HCT116 (cell line): ENCODE results near the gene PIEZO2. TPM values are rescaled to one million over a fixed set of nuclear protein-coding genes. Genes with fewer than 3 reads are reported as not detected.

Experiments
- ATAC-seq: fragments of 200-7000 bp; cut with Tn5 transposase; 2 replicates; pipeline ENCODE4 v1.9.1; 2020; ENCODE audit warnings: mild to moderate bottlenecking, moderate library complexity
- BruUV-seq: library from RNA; stranded (reverse); fragments of 400-500 nt; replicated peaks from 2 replicates; lab custom pipeline; 2021; lab: Mats Ljungman, UMichigan
- CTCF ChIA-PET: fragments of 300-600 bp; sonication (Branson Sonifier 250); formaldehyde crosslinking; loops from one replicate; lab custom pipeline; 2021; ENCODE audit warnings: antibody characterized with exemption; lab: Charles Lee
- POLR2A ChIA-PET: fragments of 300-600, 350-600 bp; sonication (Branson Sonifier 250); formaldehyde crosslinking; loops from one replicate; lab custom pipeline; 2021; ENCODE audit warnings: antibody characterized with exemption; lab: Charles Lee
- RAD21 ChIA-PET, 2 experiments: fragments of 300-600 bp; sonication (Branson Sonifier 250); formaldehyde crosslinking; loops; one replicate each; lab custom pipeline; 2023; ENCODE audit warnings: low total read pairs in 2 of 2; ENCODE audit not compliant: uncharacterized antibody in 2 of 2, unreplicated experiment in 2 of 2, low non-redundant PET in 1 of 2; lab: Charles Lee
- DNase-seq: peaks from one replicate; pipeline ENCODE4 v3.0.0-alpha.2; 2010; ENCODE audit warnings: low read depth, low spot score
- H2AFZ ChIP-seq: fragments of 200-600 bp; shearing (Covaris generic), sonication (generic); 2 replicates; pipeline ENCODE4 v1.6.1; 2017; ENCODE audit warnings: low read depth, mixed run types, mixed read lengths, antibody characterized with exemption, low read length; ENCODE audit not compliant: poor library complexity, severe bottlenecking
- H3K27ac ChIP-seq: 2 replicates; pipeline ENCODE4 v1.5.1; 2012; ENCODE audit warnings: low read depth, low read length
- H3K27me3 ChIP-seq: fragments of 200-600 bp; sonication (generic); 2 replicates; pipeline ENCODE4 v1.6.1; 2016; ENCODE audit warnings: mixed run types, low read length, mixed read lengths; ENCODE audit not compliant: insufficient read depth
- H3K36me3 ChIP-seq, 2 experiments: fragments of 200-500 bp in 1 of 2; fragments of 200-600 bp in 1 of 2; sonication (Bioruptor generic) in 1 of 2; sonication (generic) in 1 of 2; 2 replicates each; pipeline versions ENCODE4 v1.5.1 to v1.6.1; 2014 to 2016; ENCODE audit warnings: low read length in 2 of 2, inconsistent platforms in 1 of 2, mixed read lengths in 1 of 2, mixed run types in 1 of 2; ENCODE audit not compliant: insufficient read depth in 2 of 2, control insufficient read depth in 1 of 2
- H3K4me1 ChIP-seq, 2 experiments: fragments of 200-600 bp in 1 of 2; sonication (generic) in 1 of 2; 2 replicates each; pipeline versions ENCODE4 v1.5.1 to v1.6.1; 2012 to 2017; ENCODE audit warnings: low read length in 2 of 2, inconsistent platforms in 1 of 2, mild to moderate bottlenecking in 1 of 2, mixed read lengths in 1 of 2, mixed run types in 1 of 2, moderate library complexity in 1 of 2; ENCODE audit not compliant: insufficient read depth in 2 of 2, control insufficient read depth in 1 of 2
- H3K4me2 ChIP-seq: fragments of 200-600 bp; sonication (generic); 2 replicates; pipeline ENCODE4 v1.6.1; 2017; ENCODE audit warnings: mixed run types, low read length, mixed read lengths
- H3K4me3 ChIP-seq, 2 experiments: fragments of 200-600 bp in 1 of 2; sonication (generic) in 1 of 2; replicated peaks in 1 of 2; 2 replicates each; pipeline ENCODE4 v1.5.1; 2011 to 2016; ENCODE audit warnings: low read length in 2 of 2, control low read depth in 1 of 2, low read depth in 1 of 2, mild to moderate bottlenecking in 1 of 2, mixed read lengths in 1 of 2, mixed run types in 1 of 2
- H3K79me2 ChIP-seq: fragments of 200-600 bp; sonication (generic); 2 replicates; pipeline ENCODE4 v1.6.1; 2017; ENCODE audit warnings: mild to moderate bottlenecking, mixed run types, low read length, moderate library complexity, mixed read lengths; ENCODE audit not compliant: insufficient read depth
- H3K9ac ChIP-seq: fragments of 200-600 bp; sonication (generic); 2 replicates; pipeline ENCODE4 v1.6.1; 2016; ENCODE audit warnings: low read length, mixed read lengths
- H3K9me2 ChIP-seq: fragments of 200-600 bp; sonication (generic), shearing (Covaris generic); 2 replicates; pipeline ENCODE4 v1.6.1; 2017; ENCODE audit warnings: mixed run types, mild to moderate bottlenecking, moderate library complexity; ENCODE audit not compliant: insufficient read depth
- H3K9me3 ChIP-seq, 2 experiments: fragments of 200-500 bp in 1 of 2; fragments of 200-600 bp in 1 of 2; sonication (Bioruptor generic) in 1 of 2; sonication (generic) in 1 of 2; 2 replicates each; pipeline ENCODE4 v1.6.1; 2014 to 2017; ENCODE audit warnings: low read length in 2 of 2, mixed read lengths in 2 of 2, inconsistent platforms in 1 of 2, low read depth in 1 of 2, mild to moderate bottlenecking in 1 of 2, mixed run types in 1 of 2, moderate library complexity in 1 of 2; ENCODE audit not compliant: control insufficient read depth in 1 of 2, insufficient read depth in 1 of 2
- H4K20me1 ChIP-seq: fragments of 200-600 bp; sonication (generic), shearing (Covaris generic); 2 replicates; pipeline ENCODE4 v1.6.1; 2017; ENCODE audit warnings: mixed run types, mild to moderate bottlenecking, moderate library complexity; ENCODE audit not compliant: insufficient read depth
- CEBPB ChIP-seq: IDR thresholded peaks from 2 replicates; pipeline ENCODE4 v1.6.1; 2012; ENCODE audit warnings: low read depth
- EGR1 ChIP-seq: IDR thresholded peaks from 2 replicates; pipeline ENCODE4 v1.6.1; 2012; ENCODE audit warnings: low read depth
- FOSL1 ChIP-seq: IDR thresholded peaks from 2 replicates; pipeline ENCODE4 v1.6.1; 2012; ENCODE audit warnings: low read depth
- SP1 ChIP-seq: IDR thresholded peaks from 2 replicates; pipeline ENCODE4 v1.6.1; 2012; ENCODE audit warnings: low read depth
- SRF ChIP-seq: IDR thresholded peaks from 2 replicates; pipeline ENCODE4 v1.6.1; 2012; ENCODE audit warnings: low read depth
- YY1 ChIP-seq: IDR thresholded peaks from 2 replicates; pipeline ENCODE4 v1.6.1; 2011; ENCODE audit warnings: low read length, low read depth, moderate library complexity, mild to moderate bottlenecking; ENCODE audit not compliant: insufficient replicate concordance; ENCODE audit errors: extremely low read depth
- intact Hi-C: fragments of 100-400 bp; cut with micrococcal nuclease; formaldehyde crosslinking; loops from 2 replicates; pipeline ENCODE4 v1.10.0; 2022
- total RNA-seq: library from RNA; stranded (reverse); gene quantifications from one replicate; pipeline ENCODE4 v1.2.1, GENCODE V29; 2021; ENCODE audit not compliant: unreplicated experiment
- TF ChIP-seq, protein P1 (sequence below): IDR thresholded peaks from 2 replicates; pipeline ENCODE4 v1.6.1; 2012; ENCODE audit warnings: low read depth
- TF ChIP-seq, protein P2 (sequence below): IDR thresholded peaks from 2 replicates; pipeline ENCODE4 v1.6.1; 2012

The PIEZO2 gene
- total RNA-seq, 1 experiment from 2014 or later = 0.34 TPM

DNA sequence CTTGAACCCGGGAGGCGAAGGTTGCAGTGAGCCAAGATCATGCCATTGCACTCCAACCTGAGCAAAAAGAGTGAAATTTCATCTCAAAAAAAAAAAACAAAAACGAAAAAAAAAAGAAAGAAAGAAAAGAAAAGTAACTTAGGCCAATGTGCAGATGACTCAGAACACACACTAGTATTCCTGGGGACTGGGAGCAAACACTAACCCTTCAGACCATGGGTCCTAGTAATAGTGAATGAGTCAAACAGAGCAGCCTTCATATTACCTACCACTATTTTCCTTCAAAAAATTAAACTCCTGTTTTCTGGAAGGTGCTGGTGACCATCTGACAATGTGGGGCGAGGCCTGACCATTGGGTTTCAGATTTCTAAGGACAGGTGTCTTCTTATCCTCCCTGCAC lies 253.4 kb downstream of the PIEZO2 start:
- H3K9ac ChIP-seq = no peak overlapping the region
- ChIA-PET POLR2A (no interaction called here), RAD21 (no interaction called here)
- no peak overlapping the region for H3K27ac ChIP-seq
- no TSS peak for BruUV-seq
- no peaks in the 10 kb centered on the region for H3K27me3 ChIP-seq
- ATAC-seq = no peak
- no peaks in the 10 kb centered on the region for H4K20me1 ChIP-seq
- H3K79me2 ChIP-seq = no peaks in the 10 kb centered on the region
- intact Hi-C loops = no loop called here
- H3K36me3 ChIP-seq = no peaks in the 10 kb centered on the region
- no peak for DNase-seq
- no peak overlapping the region for H3K4me2 ChIP-seq
- no peaks in the 10 kb centered on the region for H3K4me1 ChIP-seq
- TF ChIP-seq EGR1 (no peak), FOSL1 (no peak), CEBPB (no peak), YY1 (no peak), SRF (no peak), SP1 (no peak)
- TF ChIP-seq, protein P1, sequence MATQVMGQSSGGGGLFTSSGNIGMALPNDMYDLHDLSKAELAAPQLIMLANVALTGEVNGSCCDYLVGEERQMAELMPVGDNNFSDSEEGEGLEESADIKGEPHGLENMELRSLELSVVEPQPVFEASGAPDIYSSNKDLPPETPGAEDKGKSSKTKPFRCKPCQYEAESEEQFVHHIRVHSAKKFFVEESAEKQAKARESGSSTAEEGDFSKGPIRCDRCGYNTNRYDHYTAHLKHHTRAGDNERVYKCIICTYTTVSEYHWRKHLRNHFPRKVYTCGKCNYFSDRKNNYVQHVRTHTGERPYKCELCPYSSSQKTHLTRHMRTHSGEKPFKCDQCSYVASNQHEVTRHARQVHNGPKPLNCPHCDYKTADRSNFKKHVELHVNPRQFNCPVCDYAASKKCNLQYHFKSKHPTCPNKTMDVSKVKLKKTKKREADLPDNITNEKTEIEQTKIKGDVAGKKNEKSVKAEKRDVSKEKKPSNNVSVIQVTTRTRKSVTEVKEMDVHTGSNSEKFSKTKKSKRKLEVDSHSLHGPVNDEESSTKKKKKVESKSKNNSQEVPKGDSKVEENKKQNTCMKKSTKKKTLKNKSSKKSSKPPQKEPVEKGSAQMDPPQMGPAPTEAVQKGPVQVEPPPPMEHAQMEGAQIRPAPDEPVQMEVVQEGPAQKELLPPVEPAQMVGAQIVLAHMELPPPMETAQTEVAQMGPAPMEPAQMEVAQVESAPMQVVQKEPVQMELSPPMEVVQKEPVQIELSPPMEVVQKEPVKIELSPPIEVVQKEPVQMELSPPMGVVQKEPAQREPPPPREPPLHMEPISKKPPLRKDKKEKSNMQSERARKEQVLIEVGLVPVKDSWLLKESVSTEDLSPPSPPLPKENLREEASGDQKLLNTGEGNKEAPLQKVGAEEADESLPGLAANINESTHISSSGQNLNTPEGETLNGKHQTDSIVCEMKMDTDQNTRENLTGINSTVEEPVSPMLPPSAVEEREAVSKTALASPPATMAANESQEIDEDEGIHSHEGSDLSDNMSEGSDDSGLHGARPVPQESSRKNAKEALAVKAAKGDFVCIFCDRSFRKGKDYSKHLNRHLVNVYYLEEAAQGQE = no peak
- TF ChIP-seq, protein P2, sequence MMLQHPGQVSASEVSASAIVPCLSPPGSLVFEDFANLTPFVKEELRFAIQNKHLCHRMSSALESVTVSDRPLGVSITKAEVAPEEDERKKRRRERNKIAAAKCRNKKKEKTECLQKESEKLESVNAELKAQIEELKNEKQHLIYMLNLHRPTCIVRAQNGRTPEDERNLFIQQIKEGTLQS = no peak
- TF ChIP-seq, all 23 proteins: peak for 0
- H2AFZ ChIP-seq = no peak overlapping the region
- no peaks in the 10 kb centered on the region for H3K9me2 ChIP-seq
- CTCF ChIA-PET = no interaction called here
- H3K4me3 ChIP-seq = no peak overlapping the region
- H3K9me3 ChIP-seq = no peaks in the 10 kb centered on the region
